Stimulated activated CD8-positive, alpha-beta memory T cell treated with anti-CD3 and anti-CD28 coated beads, Interleukin-7, amount 100 ng/mL, for 1 hour (primary cell): ENCODE measurements around the gene CEND1.

Source experiments
- DNase-seq, 2 donors: peaks; one replicate each; pipeline ENCODE4 v3.0.0-alpha.2; 2020; ENCODE audit warnings: low read depth in 2 of 2

Gene CEND1

GRCh38 chr11:789943-790342 lies at the start of gene CEND1:
Gene CEND1, minus strand, starts transcription at chr11:790090. Its CDS starts 1,514 bp downstream, at chr11:788576.
- no peak for DNase-seq

GRCh38 chr11:839280-839623 lies 49.4 kb upstream of the CEND1 start:
- no peak for DNase-seq

- DNase-seq, result no peak
Observed at GRCh38 chr11:838441-839279, 48.8 kb upstream of the CEND1 start.

- DNase-seq, result no peak
Observed at GRCh38 chr11:837990-838307, 48.1 kb upstream of the CEND1 start.

- no peak for DNase-seq
Observed at GRCh38 chr11:837189-837989, 47.5 kb upstream of the CEND1 start.

GRCh38 chr11:836700-837099 lies 46.8 kb upstream of the CEND1 start:
- no peak for DNase-seq

GRCh38 chr11:836274-836673 lies 46.4 kb upstream of the CEND1 start:
- DNase-seq, result no peak

GRCh38 chr11:834371-835316 lies 44.8 kb upstream of the CEND1 start:
- no peak for DNase-seq

GRCh38 chr11:833849-834311 lies 44.0 kb upstream of the CEND1 start:
- no peak for DNase-seq

GRCh38 chr11:833114-833791 lies 43.4 kb upstream of the CEND1 start:
- no peak for DNase-seq

- no peak for DNase-seq
Observed at GRCh38 chr11:832529-833113, 42.7 kb upstream of the CEND1 start, which contains the start of gene CD151. Gene CD151, plus strand, starts transcription at chr11:832952. Its CDS starts 3,118 bp downstream, at chr11:836070.

- DNase-seq, result no peak
Observed at GRCh38 chr11:831961-832528, 42.2 kb upstream of the CEND1 start.

- no peak for DNase-seq
Observed at GRCh38 chr11:831118-831864, 41.4 kb upstream of the CEND1 start.

GRCh38 chr11:830295-831117 lies 40.6 kb upstream of the CEND1 start:
- DNase-seq, result peak in 1 of 2 donors; percentile 41

GRCh38 chr11:829847-830294 lies 40.0 kb upstream of the CEND1 start:
- no peak for DNase-seq

GRCh38 chr11:829176-829846 lies 39.4 kb upstream of the CEND1 start:
- no peak for DNase-seq

GRCh38 chr11:828506-829175 lies 38.8 kb upstream of the CEND1 start:
- DNase-seq, result no peak

GRCh38 chr11:827897-828192 lies 38.0 kb upstream of the CEND1 start, which contains the start of gene CRACR2B:
Gene CRACR2B, plus strand, starts transcription at chr11:827919. Its CDS starts 689 bp downstream, at chr11:828608.
- no peak for DNase-seq
